GM18502 (cell line): Measurements from ENCODE around the gene GJA1.

ENCODE experiments used
- ATAC-seq: cut with Tn5 transposase; IDR thresholded peaks from one replicate; pipeline ENCODE4 v1.9.1; 2021; ENCODE audit warnings: mild to moderate bottlenecking; ENCODE audit not compliant: unreplicated experiment, poor library complexity

The GJA1 gene

DNA sequence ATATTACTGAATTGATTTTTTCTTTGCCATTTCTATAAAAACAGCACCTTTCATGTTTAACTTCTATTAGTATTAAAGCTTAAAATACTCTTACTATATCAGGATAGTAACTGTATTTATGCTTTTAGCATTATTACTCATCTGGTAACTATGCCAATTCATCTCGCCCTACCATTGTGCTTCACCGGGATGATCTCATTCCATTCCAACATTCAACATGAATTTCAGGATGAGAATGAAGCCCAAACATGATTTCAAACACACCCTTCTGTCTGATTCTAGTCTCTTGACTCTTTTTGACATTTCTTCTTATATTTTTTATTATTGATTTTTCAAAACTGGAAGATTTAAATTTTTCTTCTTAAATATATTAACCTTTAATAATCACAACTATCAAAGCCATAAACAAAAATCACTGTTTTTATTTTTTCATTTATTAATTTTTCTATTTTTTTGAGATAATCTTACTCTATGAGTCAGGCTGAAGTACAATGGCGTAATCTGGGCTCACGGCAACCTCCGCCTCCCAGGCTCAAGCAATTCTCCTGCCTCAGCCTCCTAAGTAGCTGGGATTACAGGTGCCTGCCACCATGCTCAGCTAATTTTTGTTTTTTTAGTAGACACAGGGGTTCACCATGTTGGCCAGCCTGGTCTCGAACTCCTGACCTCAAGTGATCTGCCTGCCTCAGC is 46.7 kb downstream of the GJA1 start:
- ATAC-seq = no peak

DNA sequence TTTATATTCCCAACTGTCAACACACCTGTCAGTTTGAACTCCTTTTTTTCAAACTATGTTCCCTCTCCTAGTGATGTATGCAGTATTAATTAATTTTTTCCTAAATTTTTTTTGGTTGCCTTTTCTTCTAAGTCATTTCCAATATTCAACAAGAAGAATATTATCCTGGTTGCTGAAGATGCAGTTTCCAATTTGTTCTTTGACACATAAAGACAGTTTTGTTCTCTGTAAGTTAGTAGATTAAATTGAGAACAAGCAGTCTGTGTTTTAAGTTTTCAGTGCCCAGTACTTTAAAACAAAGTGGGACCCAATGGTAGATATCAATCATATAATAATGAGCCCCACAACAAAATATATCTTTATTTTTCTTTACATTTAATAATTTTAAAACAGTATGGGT is 47.3 kb downstream of the GJA1 start:
- no peak for ATAC-seq

DNA sequence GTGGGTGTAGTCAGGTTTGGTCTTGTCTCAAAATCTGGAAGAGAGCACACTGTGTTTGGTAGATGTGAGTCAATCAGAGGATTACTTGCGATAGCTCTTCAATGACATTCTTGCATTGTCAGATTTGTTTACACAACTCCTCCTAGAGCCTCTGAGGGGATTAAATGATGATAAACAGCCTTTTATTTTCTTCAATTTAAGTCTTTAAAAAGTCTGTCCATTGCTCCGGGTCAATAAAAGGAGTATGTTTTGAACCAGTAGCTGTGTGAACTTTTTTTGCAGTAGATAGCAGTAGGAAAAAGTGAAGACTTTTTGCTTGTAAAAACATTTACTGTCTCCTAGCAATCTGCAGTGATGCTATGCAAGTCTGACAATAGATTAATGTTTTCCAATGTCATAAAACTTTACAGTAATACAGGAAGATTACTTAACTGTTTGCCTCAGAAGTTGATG is 49.9 kb downstream of the GJA1 start:
- no peak for ATAC-seq

GRCh38 chr6:121491576-121491975 is 56.1 kb downstream of the GJA1 start:
- ATAC-seq = no peak

- ATAC-seq = no peak
Measured at GRCh38 chr6:121492536-121492935, 57.1 kb downstream of the GJA1 start.

GRCh38 chr6:121497970-121498375 is 62.5 kb downstream of the GJA1 start:
- no peak for ATAC-seq

GRCh38 chr6:121498481-121499276 is 63.2 kb downstream of the GJA1 start:
- no peak for ATAC-seq
